ENCODE measurements around the gene SUOX.
"Not testable (repeated sequence)": the region's sequence is repeated elsewhere in the genome, so short reads cannot be mapped to it uniquely, and the experiment has no call there.

DNA sequence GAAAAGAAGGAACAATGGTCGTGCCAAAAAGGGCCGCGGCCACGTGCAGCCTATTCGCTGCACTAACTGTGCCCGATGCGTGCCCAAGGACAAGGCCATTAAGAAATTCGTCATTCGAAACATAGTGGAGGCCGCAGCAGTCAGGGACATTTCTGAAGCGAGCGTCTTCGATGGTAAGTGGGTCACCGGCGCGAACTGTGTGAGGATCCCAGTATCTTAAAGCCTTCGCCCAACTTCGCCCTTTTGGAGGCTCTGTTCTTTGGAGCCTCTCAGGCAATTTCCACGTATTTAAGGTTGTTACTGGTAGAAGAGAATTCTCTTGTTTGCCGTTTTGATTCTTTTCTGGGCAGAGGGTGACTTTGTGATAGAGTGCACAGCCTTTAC is 45.3 kb downstream of the SUOX start:
- not testable (repeated sequence) for TF ChIP-seq POLR2A (IDR thresholded peaks at IDR 0.05; ENCODE audit: extremely low read depth, insufficient read length); MYC (IDR thresholded peaks at IDR 0.05; ENCODE audit: low read depth, low read length)
- TF ChIP-seq, protein P1, sequence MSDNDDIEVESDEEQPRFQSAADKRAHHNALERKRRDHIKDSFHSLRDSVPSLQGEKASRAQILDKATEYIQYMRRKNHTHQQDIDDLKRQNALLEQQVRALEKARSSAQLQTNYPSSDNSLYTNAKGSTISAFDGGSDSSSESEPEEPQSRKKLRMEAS (IDR thresholded peaks at IDR 0.05; ENCODE audit: low read depth, low read length) = not testable (repeated sequence)
- TF ChIP-seq, protein P2, sequence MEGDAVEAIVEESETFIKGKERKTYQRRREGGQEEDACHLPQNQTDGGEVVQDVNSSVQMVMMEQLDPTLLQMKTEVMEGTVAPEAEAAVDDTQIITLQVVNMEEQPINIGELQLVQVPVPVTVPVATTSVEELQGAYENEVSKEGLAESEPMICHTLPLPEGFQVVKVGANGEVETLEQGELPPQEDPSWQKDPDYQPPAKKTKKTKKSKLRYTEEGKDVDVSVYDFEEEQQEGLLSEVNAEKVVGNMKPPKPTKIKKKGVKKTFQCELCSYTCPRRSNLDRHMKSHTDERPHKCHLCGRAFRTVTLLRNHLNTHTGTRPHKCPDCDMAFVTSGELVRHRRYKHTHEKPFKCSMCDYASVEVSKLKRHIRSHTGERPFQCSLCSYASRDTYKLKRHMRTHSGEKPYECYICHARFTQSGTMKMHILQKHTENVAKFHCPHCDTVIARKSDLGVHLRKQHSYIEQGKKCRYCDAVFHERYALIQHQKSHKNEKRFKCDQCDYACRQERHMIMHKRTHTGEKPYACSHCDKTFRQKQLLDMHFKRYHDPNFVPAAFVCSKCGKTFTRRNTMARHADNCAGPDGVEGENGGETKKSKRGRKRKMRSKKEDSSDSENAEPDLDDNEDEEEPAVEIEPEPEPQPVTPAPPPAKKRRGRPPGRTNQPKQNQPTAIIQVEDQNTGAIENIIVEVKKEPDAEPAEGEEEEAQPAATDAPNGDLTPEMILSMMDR (IDR thresholded peaks at IDR 0.05; ENCODE audit: low read depth, low read length) = not testable (repeated sequence)
